Measurements from ENCODE around the gene ITPRIPL2. TPM values are rescaled to one million over a fixed set of nuclear protein-coding genes. Genes with fewer than 3 reads are reported as not detected.

Gene ITPRIPL2
- total RNA-seq, 1 experiment from 2014 or later, result 5.3 TPM

DNA sequence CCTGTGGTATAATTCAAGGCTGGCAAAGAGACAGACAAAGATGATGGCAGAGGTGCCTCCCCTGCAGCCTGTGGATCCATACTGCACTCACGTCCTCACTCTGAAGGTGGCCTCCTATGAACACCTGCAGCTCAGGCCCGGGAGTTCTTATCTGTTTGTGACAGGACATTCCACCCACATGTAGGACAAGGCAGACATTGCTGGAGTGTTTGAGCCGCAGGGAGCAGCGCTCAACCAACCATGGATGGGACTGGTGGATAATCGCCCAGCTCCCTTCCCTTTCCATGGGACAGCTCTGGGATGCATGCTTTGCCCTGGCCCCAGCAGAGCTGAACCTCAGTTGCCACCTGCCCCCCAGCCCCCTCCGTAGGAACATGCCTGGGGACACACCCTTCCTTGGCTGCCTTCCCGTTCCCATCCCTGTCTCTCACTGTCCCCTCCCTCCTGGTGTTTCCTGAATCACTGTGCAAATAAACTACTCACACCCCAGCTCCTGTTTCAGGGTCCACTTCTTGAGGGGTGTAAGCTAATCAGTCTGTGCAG lies 22.2 kb downstream of the ITPRIPL2 start (continued):
- TF ChIP-seq SMAD3 (CRISPR knock-in tag; IDR thresholded peaks at IDR 0.05; ENCODE audit: borderline replicate concordance) (no peak), TP53 (CRISPR knock-in tag; IDR thresholded peaks at IDR 0.05) (no peak), CBFB (CRISPR knock-in tag; IDR thresholded peaks at IDR 0.05; ENCODE audit: low read depth) (no peak), ZNF423 (CRISPR knock-in tag; IDR thresholded peaks at IDR 0.05) (no peak)
- TF ChIP-seq, protein P1, sequence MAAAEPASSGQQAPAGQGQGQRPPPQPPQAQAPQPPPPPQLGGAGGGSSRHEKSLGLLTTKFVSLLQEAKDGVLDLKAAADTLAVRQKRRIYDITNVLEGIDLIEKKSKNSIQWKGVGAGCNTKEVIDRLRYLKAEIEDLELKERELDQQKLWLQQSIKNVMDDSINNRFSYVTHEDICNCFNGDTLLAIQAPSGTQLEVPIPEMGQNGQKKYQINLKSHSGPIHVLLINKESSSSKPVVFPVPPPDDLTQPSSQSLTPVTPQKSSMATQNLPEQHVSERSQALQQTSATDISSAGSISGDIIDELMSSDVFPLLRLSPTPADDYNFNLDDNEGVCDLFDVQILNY (CRISPR knock-in tag; IDR thresholded peaks at IDR 0.05), result no peak
- TF ChIP-seq, protein P2, sequence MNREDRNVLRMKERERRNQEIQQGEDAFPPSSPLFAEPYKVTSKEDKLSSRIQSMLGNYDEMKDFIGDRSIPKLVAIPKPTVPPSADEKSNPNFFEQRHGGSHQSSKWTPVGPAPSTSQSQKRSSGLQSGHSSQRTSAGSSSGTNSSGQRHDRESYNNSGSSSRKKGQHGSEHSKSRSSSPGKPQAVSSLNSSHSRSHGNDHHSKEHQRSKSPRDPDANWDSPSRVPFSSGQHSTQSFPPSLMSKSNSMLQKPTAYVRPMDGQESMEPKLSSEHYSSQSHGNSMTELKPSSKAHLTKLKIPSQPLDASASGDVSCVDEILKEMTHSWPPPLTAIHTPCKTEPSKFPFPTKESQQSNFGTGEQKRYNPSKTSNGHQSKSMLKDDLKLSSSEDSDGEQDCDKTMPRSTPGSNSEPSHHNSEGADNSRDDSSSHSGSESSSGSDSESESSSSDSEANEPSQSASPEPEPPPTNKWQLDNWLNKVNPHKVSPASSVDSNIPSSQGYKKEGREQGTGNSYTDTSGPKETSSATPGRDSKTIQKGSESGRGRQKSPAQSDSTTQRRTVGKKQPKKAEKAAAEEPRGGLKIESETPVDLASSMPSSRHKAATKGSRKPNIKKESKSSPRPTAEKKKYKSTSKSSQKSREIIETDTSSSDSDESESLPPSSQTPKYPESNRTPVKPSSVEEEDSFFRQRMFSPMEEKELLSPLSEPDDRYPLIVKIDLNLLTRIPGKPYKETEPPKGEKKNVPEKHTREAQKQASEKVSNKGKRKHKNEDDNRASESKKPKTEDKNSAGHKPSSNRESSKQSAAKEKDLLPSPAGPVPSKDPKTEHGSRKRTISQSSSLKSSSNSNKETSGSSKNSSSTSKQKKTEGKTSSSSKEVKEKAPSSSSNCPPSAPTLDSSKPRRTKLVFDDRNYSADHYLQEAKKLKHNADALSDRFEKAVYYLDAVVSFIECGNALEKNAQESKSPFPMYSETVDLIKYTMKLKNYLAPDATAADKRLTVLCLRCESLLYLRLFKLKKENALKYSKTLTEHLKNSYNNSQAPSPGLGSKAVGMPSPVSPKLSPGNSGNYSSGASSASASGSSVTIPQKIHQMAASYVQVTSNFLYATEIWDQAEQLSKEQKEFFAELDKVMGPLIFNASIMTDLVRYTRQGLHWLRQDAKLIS (CRISPR knock-in tag; IDR thresholded peaks at IDR 0.05; ENCODE audit: borderline replicate concordance), result no peak
- TF ChIP-seq, protein P3, sequence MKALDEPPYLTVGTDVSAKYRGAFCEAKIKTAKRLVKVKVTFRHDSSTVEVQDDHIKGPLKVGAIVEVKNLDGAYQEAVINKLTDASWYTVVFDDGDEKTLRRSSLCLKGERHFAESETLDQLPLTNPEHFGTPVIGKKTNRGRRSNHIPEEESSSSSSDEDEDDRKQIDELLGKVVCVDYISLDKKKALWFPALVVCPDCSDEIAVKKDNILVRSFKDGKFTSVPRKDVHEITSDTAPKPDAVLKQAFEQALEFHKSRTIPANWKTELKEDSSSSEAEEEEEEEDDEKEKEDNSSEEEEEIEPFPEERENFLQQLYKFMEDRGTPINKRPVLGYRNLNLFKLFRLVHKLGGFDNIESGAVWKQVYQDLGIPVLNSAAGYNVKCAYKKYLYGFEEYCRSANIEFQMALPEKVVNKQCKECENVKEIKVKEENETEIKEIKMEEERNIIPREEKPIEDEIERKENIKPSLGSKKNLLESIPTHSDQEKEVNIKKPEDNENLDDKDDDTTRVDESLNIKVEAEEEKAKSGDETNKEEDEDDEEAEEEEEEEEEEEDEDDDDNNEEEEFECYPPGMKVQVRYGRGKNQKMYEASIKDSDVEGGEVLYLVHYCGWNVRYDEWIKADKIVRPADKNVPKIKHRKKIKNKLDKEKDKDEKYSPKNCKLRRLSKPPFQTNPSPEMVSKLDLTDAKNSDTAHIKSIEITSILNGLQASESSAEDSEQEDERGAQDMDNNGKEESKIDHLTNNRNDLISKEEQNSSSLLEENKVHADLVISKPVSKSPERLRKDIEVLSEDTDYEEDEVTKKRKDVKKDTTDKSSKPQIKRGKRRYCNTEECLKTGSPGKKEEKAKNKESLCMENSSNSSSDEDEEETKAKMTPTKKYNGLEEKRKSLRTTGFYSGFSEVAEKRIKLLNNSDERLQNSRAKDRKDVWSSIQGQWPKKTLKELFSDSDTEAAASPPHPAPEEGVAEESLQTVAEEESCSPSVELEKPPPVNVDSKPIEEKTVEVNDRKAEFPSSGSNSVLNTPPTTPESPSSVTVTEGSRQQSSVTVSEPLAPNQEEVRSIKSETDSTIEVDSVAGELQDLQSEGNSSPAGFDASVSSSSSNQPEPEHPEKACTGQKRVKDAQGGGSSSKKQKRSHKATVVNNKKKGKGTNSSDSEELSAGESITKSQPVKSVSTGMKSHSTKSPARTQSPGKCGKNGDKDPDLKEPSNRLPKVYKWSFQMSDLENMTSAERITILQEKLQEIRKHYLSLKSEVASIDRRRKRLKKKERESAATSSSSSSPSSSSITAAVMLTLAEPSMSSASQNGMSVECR (CRISPR knock-in tag; IDR thresholded peaks at IDR 0.05; ENCODE audit: borderline replicate concordance), result no peak
- TF ChIP-seq, protein P4, sequence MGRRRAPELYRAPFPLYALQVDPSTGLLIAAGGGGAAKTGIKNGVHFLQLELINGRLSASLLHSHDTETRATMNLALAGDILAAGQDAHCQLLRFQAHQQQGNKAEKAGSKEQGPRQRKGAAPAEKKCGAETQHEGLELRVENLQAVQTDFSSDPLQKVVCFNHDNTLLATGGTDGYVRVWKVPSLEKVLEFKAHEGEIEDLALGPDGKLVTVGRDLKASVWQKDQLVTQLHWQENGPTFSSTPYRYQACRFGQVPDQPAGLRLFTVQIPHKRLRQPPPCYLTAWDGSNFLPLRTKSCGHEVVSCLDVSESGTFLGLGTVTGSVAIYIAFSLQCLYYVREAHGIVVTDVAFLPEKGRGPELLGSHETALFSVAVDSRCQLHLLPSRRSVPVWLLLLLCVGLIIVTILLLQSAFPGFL (CRISPR knock-in tag; IDR thresholded peaks at IDR 0.05; ENCODE audit: borderline replicate concordance), result no peak

DNA sequence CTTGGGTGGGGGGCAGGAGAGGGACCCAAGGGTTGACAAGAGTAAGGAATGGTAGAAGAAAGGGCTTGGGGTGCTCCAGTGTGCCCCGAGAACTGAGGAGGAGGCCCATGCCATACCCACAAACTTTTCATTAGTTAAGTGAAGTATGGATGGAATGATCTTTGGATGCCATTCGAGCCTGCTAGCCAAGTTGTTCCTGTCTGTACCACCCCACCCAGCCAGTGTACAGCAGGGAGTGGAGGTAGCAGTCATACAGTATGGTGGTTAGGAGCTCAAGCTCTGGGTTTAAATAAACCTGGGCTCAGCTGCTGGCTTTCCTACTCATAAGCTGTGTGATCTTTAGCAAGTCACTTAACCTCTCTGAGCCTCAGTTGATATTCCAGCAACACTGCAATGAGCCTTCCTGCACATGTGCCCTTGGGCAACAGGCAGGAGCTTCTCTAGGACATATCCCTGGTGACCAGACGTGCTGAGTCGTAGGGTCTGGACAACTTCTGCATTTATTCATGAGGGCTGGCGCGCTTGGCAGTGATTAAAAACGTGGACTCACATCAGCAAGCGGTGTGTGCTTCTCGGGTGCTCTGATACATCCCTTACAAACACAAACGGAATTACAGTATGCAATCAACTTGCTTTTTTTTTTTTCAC lies 22.9 kb downstream of the ITPRIPL2 start:
- Mint-ChIP-seq H3K4me1 (peaks cover 22% of the 10 kb centered on the region), H3K9me3 (no peaks in the 10 kb centered on the region), H3K27me3 (ENCODE audit: low read depth) (no peaks in the 10 kb centered on the region), H3K27ac (no peak overlapping the region), H3K36me3 (no peaks in the 10 kb centered on the region), H3K4me3 (no peak overlapping the region)
- no peak for ATAC-seq
- CTCF ChIA-PET, result interaction anchor here (1.2 kb wide), 1 partner anchor 43 kb away, joined by 3 read pairs; no protein-coding TSS in a partner anchor
- POLR2A ChIA-PET, result interaction anchor here (0.6 kb wide), 1 partner anchor 1630 kb away, joined by 5 read pairs; no protein-coding TSS in a partner anchor
- DNase-seq (ENCODE audit: low spot score), result no peak
- TF ChIP-seq ZNF263 (CRISPR knock-in tag; IDR thresholded peaks at IDR 0.05; ENCODE audit: low read depth), result no peak
- TF ChIP-seq, protein P1 (CRISPR knock-in tag; IDR thresholded peaks at IDR 0.05), result no peak
- TF ChIP-seq, protein P2 (CRISPR knock-in tag; IDR thresholded peaks at IDR 0.05; ENCODE audit: borderline replicate concordance), result no peak
- TF ChIP-seq, protein P5, sequence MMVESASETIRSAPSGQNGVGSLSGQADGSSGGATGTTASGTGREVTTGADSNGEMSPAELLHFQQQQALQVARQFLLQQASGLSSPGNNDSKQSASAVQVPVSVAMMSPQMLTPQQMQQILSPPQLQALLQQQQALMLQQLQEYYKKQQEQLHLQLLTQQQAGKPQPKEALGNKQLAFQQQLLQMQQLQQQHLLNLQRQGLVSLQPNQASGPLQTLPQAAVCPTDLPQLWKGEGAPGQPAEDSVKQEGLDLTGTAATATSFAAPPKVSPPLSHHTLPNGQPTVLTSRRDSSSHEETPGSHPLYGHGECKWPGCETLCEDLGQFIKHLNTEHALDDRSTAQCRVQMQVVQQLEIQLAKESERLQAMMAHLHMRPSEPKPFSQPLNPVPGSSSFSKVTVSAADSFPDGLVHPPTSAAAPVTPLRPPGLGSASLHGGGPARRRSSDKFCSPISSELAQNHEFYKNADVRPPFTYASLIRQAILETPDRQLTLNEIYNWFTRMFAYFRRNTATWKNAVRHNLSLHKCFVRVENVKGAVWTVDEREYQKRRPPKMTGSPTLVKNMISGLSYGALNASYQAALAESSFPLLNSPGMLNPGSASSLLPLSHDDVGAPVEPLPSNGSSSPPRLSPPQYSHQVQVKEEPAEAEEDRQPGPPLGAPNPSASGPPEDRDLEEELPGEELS (CRISPR knock-in tag; IDR thresholded peaks at IDR 0.05), result no peak
- no peak for TF ChIP-seq NR1H2 (CRISPR knock-in tag; IDR thresholded peaks at IDR 0.05)
- TF ChIP-seq ZNF121 (CRISPR knock-in tag; IDR thresholded peaks at IDR 0.05), result no peak
- no peak for TF ChIP-seq GTF2I (CRISPR knock-in tag; conservative IDR thresholded peaks at IDR 0.05)
- TF ChIP-seq, protein P6, sequence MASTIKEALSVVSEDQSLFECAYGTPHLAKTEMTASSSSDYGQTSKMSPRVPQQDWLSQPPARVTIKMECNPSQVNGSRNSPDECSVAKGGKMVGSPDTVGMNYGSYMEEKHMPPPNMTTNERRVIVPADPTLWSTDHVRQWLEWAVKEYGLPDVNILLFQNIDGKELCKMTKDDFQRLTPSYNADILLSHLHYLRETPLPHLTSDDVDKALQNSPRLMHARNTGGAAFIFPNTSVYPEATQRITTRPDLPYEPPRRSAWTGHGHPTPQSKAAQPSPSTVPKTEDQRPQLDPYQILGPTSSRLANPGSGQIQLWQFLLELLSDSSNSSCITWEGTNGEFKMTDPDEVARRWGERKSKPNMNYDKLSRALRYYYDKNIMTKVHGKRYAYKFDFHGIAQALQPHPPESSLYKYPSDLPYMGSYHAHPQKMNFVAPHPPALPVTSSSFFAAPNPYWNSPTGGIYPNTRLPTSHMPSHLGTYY (CRISPR knock-in tag; IDR thresholded peaks at IDR 0.05), result no peak
- no peak for TF ChIP-seq GABPB1 (CRISPR knock-in tag; IDR thresholded peaks at IDR 0.05)

All from WTC11 (cell line).